ENCODE data around the gene FBLN1. TPM values are rescaled to one million over a fixed set of nuclear protein-coding genes. Genes with fewer than 3 reads are reported as not detected.

Gene FBLN1
- total RNA-seq, 6 experiments from 2014 or later = 199 to 346 (median 326) TPM

DNA sequence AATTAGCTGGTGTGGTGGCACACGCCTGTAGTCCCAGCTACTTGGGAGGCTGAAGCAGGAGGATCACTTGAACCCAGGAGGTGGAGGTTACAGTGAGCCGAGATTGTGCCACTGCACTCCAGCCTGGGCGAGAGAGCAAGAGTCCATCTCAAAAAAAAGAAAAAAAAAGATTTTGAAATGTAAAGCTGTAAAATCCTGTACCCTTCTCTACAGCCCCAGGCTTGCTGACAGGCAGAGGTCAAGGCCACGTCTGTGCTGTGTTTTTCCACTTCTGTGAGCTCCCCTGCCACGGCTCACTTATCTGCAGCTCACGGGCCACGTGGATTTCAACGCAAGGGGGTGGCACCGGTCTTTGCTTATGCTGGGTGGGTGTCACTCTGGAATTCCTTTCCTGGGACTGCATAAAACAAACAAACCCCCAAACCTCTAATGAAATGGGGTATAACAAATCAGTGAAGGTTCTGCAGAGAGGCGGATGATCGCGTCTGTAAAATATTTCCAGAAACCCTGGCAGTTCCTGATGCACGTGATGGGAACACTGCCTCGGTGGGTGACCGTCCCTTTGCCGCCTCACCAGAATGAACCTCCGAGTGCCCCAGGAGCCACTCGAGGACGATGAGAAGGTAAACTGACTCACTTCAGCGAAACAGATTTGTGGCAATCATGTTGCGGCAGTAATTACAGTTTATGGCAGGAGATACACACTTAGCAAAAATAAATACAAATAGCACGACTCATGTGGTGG, 125.0 kb downstream of the FBLN1 start:
- H3K4me1 Mint-ChIP-seq (ENCODE audit: low read depth) = peaks cover 11% of the 10 kb centered on the region
- H3K4me3 Mint-ChIP-seq = no peak overlapping the region
- no peaks in the 10 kb centered on the region for H3K9me3 Mint-ChIP-seq
- no peak overlapping the region for H3K27ac Mint-ChIP-seq
- peaks cover 32% of the 10 kb centered on the region for H3K27me3 Mint-ChIP-seq (ENCODE audit: insufficient read depth)
- H3K36me3 Mint-ChIP-seq (ENCODE audit: low read depth) = peaks cover 8% of the 10 kb centered on the region; the same call in 1 of the 2 replicates
- TF ChIP-seq, protein P1, sequence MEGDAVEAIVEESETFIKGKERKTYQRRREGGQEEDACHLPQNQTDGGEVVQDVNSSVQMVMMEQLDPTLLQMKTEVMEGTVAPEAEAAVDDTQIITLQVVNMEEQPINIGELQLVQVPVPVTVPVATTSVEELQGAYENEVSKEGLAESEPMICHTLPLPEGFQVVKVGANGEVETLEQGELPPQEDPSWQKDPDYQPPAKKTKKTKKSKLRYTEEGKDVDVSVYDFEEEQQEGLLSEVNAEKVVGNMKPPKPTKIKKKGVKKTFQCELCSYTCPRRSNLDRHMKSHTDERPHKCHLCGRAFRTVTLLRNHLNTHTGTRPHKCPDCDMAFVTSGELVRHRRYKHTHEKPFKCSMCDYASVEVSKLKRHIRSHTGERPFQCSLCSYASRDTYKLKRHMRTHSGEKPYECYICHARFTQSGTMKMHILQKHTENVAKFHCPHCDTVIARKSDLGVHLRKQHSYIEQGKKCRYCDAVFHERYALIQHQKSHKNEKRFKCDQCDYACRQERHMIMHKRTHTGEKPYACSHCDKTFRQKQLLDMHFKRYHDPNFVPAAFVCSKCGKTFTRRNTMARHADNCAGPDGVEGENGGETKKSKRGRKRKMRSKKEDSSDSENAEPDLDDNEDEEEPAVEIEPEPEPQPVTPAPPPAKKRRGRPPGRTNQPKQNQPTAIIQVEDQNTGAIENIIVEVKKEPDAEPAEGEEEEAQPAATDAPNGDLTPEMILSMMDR (IDR thresholded peaks at IDR 0.05) = no peak
- no peak for DNase-seq

DNA sequence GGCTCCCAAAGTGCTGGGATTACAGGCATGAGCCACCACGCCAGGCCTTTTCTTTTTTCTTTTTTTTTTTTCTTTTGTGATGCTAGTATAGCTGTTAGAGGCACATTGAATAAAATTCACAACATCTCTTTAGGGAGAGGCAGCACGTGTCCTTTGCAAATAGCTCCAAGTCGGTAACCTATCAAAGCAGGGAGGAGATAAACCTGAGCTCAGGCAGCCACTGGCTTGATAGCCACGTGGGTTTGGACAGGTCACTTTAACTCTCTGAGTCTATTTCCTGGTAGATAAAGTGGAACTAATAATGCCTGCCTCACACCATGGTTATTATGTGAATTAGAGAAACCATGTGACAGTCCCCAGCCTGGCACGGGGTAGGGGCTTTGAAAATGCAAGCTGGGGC, 125.8 kb downstream of the FBLN1 start:
- DNase-seq = no peak
- Mint-ChIP-seq H3K4me1 (ENCODE audit: low read depth) (peaks cover 18% of the 10 kb centered on the region), H3K9me3 (no peaks in the 10 kb centered on the region), H3K36me3 (ENCODE audit: low read depth) (peaks cover 6% of the 10 kb centered on the region; the same call in 1 of the 2 replicates), H3K27me3 (ENCODE audit: insufficient read depth) (peaks cover 28% of the 10 kb centered on the region), H3K27ac (no peak overlapping the region), H3K4me3 (no peak overlapping the region)
- TF ChIP-seq, protein P1 (IDR thresholded peaks at IDR 0.05) = no peak

DNA sequence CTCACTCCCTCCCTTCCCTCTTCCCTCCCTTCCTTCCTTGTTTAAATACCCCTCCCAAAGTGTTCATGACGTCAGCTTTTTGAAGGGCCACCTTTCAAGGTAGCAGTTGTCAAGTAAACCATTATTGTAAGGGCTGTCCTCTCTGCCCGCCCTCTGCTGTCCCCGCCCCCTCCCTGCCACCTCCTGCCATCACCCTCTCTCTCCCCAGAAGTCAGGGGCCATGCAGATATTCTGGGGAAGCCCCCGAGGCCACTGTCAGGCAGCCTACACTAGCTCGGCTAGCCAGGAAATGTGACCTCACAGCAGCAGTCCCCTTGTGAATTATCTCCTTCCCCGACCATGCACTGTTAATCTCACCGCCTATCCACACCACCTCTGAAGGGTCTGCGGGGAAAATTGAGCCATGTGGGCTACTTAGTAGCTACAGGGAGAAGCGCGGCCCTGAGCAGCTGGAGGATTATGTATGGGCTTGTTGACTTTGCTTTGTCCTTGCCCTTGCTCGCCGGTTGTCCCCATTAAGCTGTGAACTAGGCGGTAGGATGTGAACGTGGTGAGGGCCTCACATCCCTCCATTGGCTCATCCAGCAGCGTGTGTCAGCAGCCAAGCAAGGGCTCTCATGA, 126.9 kb downstream of the FBLN1 start:
- Mint-ChIP-seq H3K4me1 (ENCODE audit: low read depth) (peaks cover 18% of the 10 kb centered on the region), H3K27ac (no peak overlapping the region), H3K9me3 (no peaks in the 10 kb centered on the region), H3K36me3 (ENCODE audit: low read depth) (no peaks in the 10 kb centered on the region), H3K4me3 (no peak overlapping the region), H3K27me3 (ENCODE audit: insufficient read depth) (peaks cover 28% of the 10 kb centered on the region)
- TF ChIP-seq, protein P1 (IDR thresholded peaks at IDR 0.05) = no peak
- DNase-seq = no peak

DNA sequence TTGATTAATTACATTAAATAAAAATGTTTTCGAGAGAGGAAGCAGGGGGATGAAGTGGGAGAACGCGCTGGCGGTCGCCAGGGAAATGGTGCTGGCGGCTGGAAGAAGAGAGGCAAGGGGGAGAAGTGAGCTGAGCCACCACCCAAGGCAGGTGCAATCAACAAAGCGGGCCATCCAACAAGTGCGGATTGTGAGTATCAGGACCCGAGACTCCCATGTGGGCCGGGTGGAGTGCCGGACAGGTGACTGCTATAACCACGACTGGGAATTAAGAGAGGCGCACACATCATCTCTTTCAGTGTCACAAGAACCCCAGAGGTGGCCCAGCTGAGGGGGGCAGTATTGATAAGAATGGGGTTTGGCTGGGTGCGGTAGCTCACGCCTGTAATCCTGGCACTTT, 127.8 kb downstream of the FBLN1 start:
- no peaks in the 10 kb centered on the region for H3K9me3 Mint-ChIP-seq
- TF ChIP-seq, protein P1 (IDR thresholded peaks at IDR 0.05) = no peak
- H3K36me3 Mint-ChIP-seq (ENCODE audit: low read depth) = no peaks in the 10 kb centered on the region
- H3K27ac Mint-ChIP-seq = no peak overlapping the region
- peaks cover 18% of the 10 kb centered on the region for H3K4me1 Mint-ChIP-seq (ENCODE audit: low read depth)
- no peak for DNase-seq
- peaks cover 26% of the 10 kb centered on the region for H3K27me3 Mint-ChIP-seq (ENCODE audit: insufficient read depth)
- no peak overlapping the region for H3K4me3 Mint-ChIP-seq

DNA sequence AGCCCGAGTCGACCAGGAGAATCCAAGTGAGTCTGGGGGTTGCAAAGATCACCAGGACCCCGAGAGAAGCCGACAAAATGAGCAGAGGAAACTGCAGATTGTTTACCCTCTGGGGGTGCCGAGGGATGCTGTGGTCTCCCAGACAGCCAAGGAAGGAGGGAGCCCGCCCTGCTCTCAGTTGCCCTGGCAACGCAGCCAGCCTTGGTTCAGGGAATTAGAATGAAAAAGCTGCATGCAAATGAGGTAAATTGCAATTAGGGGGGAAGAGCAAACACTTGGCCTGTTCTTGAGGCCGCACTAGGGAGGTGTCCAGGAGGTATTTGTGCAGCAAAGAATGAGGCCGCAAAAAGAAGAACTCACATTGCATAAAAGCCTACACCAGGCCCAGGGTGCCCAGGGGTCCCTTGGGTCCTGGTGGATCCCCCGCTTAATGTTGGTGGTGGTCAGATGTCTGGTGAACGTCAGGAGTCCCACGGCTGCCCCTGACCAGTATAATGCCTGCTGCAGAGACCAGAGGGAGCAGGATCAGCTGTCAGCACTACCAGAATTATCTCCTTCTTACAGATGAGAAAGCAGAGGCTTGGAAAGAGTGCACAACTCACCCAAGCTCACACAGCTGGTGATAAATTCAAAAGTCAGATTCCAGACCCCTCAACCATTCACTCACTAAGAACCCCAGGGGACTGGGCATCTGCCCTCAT, 128.6 kb downstream of the FBLN1 start:
- Mint-ChIP-seq H3K9me3 (no peaks in the 10 kb centered on the region), H3K36me3 (ENCODE audit: low read depth) (no peaks in the 10 kb centered on the region), H3K27me3 (ENCODE audit: insufficient read depth) (peaks cover 26% of the 10 kb centered on the region), H3K27ac (no peak overlapping the region), H3K4me1 (ENCODE audit: low read depth) (peaks cover 18% of the 10 kb centered on the region), H3K4me3 (no peak overlapping the region)
- TF ChIP-seq, protein P1 (IDR thresholded peaks at IDR 0.05) = no peak
- DNase-seq = no peak
